Suppressor macrophage treated with lipopolysaccharide for 1 hour (primary cell): ENCODE measurements around the gene CWF19L1.

Experiments used
- DNase-seq, 3 donors: peaks; one replicate each; pipeline ENCODE4 v3.0.0-alpha.2; 2020 to 2022

CWF19L1 gene

GRCh38 chr10:100248820-100249219 is 18.6 kb downstream of the CWF19L1 start:
- DNase-seq, result no peak

DNA sequence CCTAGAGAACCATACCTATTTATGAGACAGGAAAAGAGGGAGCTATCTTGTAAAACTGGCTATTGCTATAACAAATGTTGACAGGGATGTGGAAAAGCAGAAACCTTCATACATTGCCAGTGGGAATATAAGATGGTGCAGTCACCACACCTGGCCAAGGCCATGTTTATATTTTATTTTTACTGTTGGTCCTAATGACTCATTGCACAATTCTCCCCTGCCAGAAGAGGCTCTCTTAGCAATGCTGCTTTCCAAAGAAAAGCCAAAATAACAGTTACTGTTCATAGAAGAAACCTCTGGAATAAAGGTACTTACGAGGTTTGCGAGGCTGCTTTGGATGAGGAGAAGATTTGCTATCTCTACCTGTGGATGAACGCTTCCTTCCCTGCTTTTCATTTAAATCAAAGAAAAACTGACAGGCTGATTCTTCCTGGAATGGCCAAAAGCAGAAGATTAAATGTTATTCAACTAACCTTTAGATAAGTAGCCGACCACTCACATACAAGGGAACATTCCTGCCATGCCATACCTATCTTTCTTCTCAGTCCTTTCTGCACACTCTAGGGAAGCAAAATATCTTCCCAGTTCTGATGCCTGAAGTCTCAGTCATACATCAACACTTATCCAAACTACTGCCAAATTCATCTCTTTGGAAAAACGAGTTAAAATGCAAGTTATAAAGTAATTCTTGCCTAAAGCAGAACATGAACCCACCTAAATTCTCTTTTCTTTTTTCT is 21.8 kb downstream of the CWF19L1 start:
- DNase-seq, result no peak

DNA sequence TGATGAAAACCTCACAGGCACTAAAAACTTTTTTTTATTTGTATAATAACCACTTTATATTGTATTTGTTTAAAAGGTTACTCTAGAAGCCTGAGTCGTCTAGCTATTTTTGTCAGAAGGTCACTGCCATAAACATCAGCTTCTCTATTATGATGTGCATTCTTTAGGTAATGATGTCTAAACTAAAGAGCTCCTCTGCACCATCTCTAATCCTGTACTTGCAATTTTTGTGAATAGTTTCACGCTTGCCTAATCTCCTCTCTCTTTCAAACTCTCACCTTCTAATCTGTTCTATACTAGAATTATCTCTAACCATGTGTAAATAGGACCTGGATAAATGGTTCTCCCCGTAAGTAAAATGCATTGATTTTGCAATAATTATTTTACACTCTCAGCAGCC is 27.6 kb downstream of the CWF19L1 start:
- no peak for DNase-seq

- no peak for DNase-seq
Observed at GRCh38 chr10:100238429-100238828, 29.0 kb downstream of the CWF19L1 start.

GRCh38 chr10:100232101-100232500 is 35.3 kb downstream of the CWF19L1 start:
- no peak for DNase-seq

DNA sequence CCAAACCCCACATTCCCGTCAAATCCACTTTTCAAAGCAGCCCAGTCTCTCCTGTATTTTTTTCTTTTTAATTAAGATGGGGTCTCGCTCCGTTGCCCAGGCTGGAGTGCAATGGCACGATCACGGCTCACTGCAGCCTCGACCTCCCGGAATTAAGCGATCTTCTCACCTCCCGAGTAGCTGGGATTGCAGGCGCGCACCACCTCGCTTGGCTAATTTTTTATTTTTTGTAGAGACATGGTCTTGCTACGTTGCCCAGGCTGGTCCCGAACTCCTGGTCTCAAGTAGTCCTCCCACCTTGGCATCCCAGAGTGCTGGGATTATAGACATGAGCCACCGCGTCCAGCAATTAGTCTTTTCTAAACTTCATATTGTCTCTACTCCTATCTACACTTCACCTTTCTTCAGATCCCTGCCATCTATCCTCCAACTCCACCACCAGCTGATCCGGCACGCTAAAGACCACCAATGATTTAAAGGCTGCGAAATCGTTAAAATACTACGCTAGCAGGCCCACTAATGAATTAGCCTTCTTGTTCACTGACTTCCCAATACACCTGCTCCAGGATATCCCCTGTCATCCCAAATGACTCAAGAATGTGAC is 37.5 kb downstream of the CWF19L1 start:
- DNase-seq, result no peak

DNA sequence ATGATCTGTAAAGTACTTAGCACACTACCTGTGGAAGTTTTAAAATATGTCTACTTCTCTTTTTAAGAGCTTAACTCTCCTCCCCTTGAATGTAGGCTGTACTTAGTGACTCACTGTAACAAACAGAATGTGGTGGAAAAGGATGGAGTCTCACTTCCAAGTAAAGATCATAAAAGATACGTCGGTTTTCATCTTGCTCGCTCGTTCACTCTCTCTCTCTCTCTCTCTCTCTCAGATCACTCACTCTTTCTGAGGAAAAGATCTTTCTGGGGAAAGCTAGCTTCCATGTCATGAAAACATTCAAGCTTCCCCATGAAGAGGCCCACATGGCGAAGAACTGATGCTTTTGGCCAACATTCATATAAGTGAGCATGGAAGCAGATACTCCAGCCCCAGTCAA is 43.6 kb downstream of the CWF19L1 start:
- DNase-seq, result no peak

- DNase-seq, result no peak
Observed at GRCh38 chr10:100222529-100222928, 44.9 kb downstream of the CWF19L1 start.

DNA sequence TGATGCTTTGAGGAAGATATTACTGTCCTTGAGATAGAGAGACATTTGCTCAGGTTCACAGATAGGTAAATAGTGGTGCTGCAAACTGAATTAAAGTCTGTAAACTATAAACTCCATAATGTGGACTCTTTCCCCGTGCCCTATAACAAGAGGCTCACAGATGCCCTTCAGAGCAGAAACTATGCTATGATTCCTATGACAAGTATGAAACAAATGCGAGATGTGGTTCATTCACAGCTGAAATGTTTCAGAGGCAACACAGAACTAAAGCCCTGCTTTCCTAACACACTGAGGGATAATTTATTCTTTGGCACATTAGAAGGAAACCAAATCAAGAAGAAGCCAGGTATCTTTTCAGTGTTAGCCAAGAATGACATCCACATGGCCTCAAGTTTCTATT is 51.4 kb downstream of the CWF19L1 start:
- no peak for DNase-seq

GRCh38 chr10:100209303-100209702 is 58.1 kb downstream of the CWF19L1 start:
- no peak for DNase-seq

GRCh38 chr10:100208276-100208675 is 59.2 kb downstream of the CWF19L1 start:
- no peak for DNase-seq

DNA sequence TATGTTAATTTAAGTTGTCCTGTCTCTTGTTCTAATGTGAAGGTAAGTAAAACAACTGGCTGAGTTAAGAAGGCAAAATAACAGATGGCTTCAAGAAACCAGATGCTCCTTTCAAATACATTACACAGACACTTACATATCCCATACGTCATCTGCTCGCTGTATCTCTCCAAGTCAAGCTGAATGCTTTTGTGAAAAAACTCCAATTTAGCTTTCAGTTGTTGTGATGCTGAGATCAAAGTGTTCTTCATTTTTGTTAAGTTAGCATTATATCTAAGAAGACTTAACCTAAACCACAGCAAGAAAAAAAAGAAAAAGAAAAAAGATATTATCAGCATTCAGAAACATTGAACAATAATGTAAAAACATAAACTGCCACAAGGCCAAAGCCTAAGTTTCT is 63.1 kb downstream of the CWF19L1 start:
- DNase-seq, result no peak

GRCh38 chr10:100201549-100201948 is 65.9 kb downstream of the CWF19L1 start:
- no peak for DNase-seq

DNA sequence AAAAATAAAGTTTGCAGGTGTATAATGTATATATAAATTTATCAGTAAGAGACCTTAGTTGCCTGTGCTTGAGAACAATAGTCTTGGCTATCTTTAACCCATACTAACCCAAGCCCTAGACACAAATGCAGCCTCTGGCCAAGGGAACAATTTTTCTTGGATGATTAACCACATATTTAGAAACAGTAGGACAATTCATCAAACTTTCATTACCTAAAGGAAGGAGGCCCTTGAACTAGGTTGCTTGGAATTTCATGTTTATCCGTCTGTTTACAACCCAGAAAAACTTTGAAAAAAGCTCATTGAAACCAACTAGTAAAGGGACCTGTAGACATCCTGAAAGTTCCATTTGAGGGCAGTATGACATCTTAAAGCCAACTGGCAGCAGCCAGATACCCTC is 72.7 kb downstream of the CWF19L1 start:
- DNase-seq, result no peak

- peak; percentile 71 to 79 (median 76) for DNase-seq
Observed at GRCh38 chr10:100192350-100192749, 75.1 kb downstream of the CWF19L1 start.

DNA sequence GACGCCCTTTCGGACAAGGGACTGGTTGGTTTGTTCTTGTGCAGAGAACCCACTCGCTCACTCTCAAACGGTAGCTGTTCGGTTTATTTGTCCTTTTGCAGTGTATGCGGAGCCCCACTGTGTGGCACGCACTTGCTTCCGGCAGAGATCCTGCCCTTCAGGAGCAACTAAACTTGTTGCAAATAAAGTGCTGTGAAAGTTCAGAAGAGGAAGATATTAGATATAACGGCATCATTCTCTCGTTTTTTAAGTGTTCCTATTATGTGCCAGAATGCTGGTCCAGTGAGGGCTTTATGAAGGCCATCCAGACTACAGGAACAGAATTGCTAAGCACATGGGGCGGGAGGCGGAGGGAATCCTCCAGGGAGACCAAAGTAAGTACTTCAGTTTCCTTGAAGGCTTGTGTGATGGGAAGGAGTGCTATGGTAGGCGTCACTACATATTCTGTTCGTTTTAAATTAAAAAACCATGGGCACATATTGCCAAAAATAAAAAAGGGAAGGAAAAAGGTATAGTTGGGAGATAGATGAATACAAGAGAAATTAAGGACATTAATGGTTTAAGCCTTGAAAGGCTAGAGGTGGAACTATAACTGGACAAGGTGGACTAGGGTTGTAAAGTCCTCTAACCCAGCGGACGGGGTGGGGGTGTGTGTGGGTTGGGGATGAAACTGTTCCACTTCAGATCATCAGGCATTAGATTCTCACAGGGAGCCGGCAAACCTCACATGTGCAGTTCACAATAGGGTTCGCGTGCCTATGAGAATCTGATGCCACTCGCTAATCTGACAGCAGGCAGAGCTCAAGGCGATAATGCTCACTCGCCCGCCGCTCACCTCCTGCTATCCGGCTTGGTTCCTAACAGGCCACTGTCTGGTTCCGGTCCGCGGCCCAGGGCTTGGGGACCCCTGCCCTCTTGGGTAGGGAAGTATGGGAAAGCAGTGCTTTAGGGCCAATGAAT is 80.9 kb downstream of the CWF19L1 start:
- peak; percentile 18 to 44 (median 33) for DNase-seq

DNA sequence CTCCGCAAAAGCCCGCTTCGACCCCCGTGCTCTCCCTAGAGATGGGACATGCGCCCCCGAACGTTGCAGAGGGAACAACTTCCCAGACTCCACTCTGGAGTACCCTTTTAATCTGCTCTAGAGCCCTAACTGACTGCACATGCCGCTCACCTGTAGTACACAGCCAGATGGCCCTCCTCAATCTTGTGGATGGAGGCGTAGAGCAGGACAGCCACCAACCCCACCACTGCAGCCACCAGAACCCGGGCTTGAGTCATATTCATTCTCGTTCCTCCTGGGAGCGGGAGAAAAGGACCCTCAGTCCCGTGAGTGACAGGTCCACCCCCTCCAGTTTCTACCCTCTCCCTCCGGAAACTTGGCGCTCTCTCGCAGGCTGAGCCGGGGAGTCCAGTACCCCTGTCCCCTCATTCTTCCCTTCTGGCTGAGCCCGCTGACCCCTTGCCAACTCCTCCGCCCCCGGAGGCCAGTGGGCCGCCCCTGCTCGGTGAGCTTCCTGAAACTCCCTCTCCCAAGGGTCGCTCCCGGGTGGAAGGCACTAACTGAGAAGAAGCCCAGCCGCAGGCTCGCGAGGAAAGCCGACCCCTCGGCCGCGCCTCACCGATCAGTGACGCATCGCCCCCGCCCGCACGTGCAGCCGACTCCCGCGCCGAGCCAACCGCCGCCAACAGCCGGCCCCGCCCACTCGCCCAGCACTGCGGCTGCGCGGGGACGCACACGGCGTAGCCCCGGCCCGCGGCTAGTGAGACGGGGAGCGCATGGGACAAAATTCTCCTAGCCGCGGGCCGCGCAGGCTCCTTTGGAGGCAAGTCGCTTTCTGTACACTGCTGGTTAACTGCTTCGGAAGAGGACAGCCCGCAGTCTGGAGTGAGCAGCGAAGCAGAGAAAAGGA is 81.8 kb downstream of the CWF19L1 start, which contains the start of gene ERLIN1:
ERLIN1 (minus strand) TSS at position 666 of the 889 bp plus-strand sequence; CDS start at position 263, 403 bp downstream.
- peak; percentile 93 to 98 (median 98) for DNase-seq

DNA sequence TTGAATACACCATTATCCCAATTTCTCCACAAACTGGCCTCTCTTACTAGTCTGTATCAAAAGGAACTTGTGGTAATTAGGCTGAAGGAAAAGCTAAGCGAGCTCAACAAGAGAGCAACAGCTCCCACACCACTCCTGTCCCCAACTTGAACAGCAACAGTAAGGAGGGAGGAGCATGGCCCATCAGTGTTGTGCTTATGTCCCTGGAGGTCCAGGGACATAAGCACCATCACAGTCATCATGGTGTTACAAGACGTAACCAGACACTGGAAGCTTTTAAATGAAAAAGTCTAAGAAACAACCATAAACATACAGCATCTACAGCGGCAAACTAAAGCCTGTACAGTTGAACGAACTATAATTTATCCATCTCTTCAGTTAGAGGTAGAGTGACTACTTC is 82.6 kb downstream of the CWF19L1 start:
- DNase-seq, result peak in 1 of 3 donors; percentile 12

DNA sequence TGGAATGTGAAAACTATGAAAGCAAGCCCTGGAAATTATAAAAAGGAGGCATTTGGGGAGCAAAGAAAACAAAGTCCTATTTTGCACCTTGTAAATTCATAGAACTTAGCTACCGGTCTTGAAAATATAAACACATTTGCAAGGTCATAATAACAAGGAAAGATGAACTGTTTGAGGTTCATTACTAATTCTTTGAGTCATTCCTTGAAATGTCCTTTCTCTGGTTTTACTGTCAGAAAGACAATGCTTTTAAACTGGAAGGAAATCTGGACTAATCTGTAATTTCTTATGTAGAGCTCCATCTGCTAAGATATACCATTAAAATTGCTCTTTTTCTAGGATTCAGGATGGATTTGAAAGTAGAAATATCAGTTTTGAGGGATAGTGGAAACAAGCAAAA is 83.0 kb downstream of the CWF19L1 start:
- DNase-seq, result peak in 1 of 3 donors; percentile 39

- peak; percentile 47 to 85 (median 76) for DNase-seq
Observed at GRCh38 chr10:100183481-100183880, 84.0 kb downstream of the CWF19L1 start.

GRCh38 chr10:100182908-100183307 is 84.5 kb downstream of the CWF19L1 start:
- DNase-seq, result no peak
